HCT116 (cell line): ENCODE measurements around the gene FBXL15.

Experiments
- EZH2 ChIP-seq: fragments of 200-600 bp; sonication (generic); IDR thresholded peaks from 2 replicates; pipeline ENCODE4 v1.6.1; 2017; ENCODE audit warnings: antibody characterized with exemption, mixed run types
- EZH2phosphoT487 ChIP-seq: fragments of 200-600 bp; IDR thresholded peaks from 2 replicates; pipeline ENCODE4 v1.6.1; 2018; ENCODE audit warnings: antibody characterized with exemption, borderline replicate concordance
- POLR2A ChIP-seq: IDR thresholded peaks from 2 replicates; pipeline ENCODE4 v1.7.0; 2011; ENCODE audit warnings: borderline replicate concordance; ENCODE audit not compliant: insufficient read depth, insufficient read length; ENCODE audit errors: extremely low read depth
- POLR2AphosphoS5 ChIP-seq: IDR thresholded peaks from 2 replicates; pipeline ENCODE4 v1.6.1; 2011; ENCODE audit warnings: mild to moderate bottlenecking, low read depth, low read length, moderate library complexity
- RAD21 ChIP-seq: IDR thresholded peaks from 2 replicates; pipeline ENCODE4 v1.6.1; 2012; ENCODE audit warnings: low read depth, mild to moderate bottlenecking
- SIN3A ChIP-seq: IDR thresholded peaks from 2 replicates; pipeline ENCODE4 v1.6.1; 2012; ENCODE audit warnings: low read depth
- YY1 ChIP-seq: IDR thresholded peaks from 2 replicates; pipeline ENCODE4 v1.6.1; 2011; ENCODE audit warnings: low read length, low read depth, moderate library complexity, mild to moderate bottlenecking; ENCODE audit not compliant: insufficient replicate concordance; ENCODE audit errors: extremely low read depth
- ZFX ChIP-seq: fragments of 450-650 bp; IDR thresholded peaks from 2 replicates; pipeline ENCODE4 v1.6.1; 2017
- TF ChIP-seq, protein P1 (sequence below), 3 experiments: fragments of 200-600 bp in 1 of 3; sonication (generic) in 1 of 3; IDR thresholded peaks in 2 of 3; conservative IDR thresholded peaks in 1 of 3; 2 replicates each; pipeline ENCODE4 v1.5.1; 2012 to 2017; ENCODE audit warnings: low read depth in 2 of 3, low read length in 2 of 3, antibody characterized with exemption in 1 of 3, borderline replicate concordance in 1 of 3, control low read depth in 1 of 3, mild to moderate bottlenecking in 1 of 3, mixed read lengths in 1 of 3, mixed run types in 1 of 3, moderate library complexity in 1 of 3; ENCODE audit not compliant: insufficient read depth in 1 of 3
- TF ChIP-seq, protein P2 (sequence below): IDR thresholded peaks from 2 replicates; pipeline ENCODE4 v1.6.1; 2012; ENCODE audit warnings: low read depth

DNA sequence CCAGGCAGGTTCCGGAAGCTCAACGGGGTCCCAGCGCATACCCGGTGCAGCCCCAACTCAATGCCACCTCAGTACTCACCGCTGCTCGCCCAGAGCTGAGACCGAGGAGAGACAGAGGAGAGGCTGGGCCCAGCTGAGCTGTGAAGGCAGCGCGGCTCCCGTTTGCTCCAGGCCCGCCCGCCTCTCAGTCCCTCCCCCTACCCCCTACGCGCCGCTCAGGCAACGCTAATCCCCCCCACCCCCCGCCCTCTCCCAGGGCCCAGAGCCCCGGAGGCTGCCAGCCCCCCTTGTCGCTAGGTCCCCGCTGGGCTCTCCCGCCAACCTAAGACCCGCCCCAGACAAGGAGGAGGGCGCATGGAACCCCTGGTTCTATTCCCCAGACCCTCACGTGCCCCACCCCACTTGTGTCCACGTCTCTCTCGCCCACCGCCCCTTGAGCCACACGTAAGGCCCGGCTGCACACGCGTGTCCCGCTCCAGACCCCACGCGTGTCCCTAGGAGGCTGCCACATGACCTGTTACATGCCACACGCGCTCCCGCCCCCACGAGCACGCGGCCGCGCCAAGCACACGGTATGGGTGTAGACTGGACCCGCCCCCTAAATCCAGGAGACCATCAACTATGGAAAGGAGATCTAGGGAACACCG, 1.9 kb upstream of the FBXL15 start, which contains the start of gene PSD:
- TF ChIP-seq POLR2A (no peak), EZH2 (no peak), RAD21 (no peak), YY1 (no peak), POLR2AphosphoS5 (no peak), ZFX (no peak), SIN3A (no peak), EZH2phosphoT487 (no peak)
- TF ChIP-seq, protein P1, sequence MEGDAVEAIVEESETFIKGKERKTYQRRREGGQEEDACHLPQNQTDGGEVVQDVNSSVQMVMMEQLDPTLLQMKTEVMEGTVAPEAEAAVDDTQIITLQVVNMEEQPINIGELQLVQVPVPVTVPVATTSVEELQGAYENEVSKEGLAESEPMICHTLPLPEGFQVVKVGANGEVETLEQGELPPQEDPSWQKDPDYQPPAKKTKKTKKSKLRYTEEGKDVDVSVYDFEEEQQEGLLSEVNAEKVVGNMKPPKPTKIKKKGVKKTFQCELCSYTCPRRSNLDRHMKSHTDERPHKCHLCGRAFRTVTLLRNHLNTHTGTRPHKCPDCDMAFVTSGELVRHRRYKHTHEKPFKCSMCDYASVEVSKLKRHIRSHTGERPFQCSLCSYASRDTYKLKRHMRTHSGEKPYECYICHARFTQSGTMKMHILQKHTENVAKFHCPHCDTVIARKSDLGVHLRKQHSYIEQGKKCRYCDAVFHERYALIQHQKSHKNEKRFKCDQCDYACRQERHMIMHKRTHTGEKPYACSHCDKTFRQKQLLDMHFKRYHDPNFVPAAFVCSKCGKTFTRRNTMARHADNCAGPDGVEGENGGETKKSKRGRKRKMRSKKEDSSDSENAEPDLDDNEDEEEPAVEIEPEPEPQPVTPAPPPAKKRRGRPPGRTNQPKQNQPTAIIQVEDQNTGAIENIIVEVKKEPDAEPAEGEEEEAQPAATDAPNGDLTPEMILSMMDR (IDR thresholded peaks at IDR 0.05 in 2 of 3, conservative IDR thresholded peaks at IDR 0.05 in 1 of 3; ENCODE audit: borderline replicate concordance in 1 of 3, insufficient read depth in 1 of 3, low read depth in 2 of 3, low read length in 2 of 3), result no peak
- TF ChIP-seq, protein P2, sequence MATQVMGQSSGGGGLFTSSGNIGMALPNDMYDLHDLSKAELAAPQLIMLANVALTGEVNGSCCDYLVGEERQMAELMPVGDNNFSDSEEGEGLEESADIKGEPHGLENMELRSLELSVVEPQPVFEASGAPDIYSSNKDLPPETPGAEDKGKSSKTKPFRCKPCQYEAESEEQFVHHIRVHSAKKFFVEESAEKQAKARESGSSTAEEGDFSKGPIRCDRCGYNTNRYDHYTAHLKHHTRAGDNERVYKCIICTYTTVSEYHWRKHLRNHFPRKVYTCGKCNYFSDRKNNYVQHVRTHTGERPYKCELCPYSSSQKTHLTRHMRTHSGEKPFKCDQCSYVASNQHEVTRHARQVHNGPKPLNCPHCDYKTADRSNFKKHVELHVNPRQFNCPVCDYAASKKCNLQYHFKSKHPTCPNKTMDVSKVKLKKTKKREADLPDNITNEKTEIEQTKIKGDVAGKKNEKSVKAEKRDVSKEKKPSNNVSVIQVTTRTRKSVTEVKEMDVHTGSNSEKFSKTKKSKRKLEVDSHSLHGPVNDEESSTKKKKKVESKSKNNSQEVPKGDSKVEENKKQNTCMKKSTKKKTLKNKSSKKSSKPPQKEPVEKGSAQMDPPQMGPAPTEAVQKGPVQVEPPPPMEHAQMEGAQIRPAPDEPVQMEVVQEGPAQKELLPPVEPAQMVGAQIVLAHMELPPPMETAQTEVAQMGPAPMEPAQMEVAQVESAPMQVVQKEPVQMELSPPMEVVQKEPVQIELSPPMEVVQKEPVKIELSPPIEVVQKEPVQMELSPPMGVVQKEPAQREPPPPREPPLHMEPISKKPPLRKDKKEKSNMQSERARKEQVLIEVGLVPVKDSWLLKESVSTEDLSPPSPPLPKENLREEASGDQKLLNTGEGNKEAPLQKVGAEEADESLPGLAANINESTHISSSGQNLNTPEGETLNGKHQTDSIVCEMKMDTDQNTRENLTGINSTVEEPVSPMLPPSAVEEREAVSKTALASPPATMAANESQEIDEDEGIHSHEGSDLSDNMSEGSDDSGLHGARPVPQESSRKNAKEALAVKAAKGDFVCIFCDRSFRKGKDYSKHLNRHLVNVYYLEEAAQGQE, result no peak
